HG03520 (cell line): ENCODE measurements around the gene NEDD9.

Experiments used
- ATAC-seq: cut with Tn5 transposase; IDR thresholded peaks from one replicate; pipeline ENCODE4 v1.9.1; 2021; ENCODE audit warnings: mild to moderate bottlenecking, moderate library complexity; ENCODE audit not compliant: unreplicated experiment

The NEDD9 gene

GRCh38 chr6:11204005-11204399, 28.5 kb downstream of the NEDD9 start:
- no peak for ATAC-seq

- no peak for ATAC-seq
These were observed 29.0 kb downstream of the NEDD9 start for GRCh38 chr6:11203306-11204004.

DNA sequence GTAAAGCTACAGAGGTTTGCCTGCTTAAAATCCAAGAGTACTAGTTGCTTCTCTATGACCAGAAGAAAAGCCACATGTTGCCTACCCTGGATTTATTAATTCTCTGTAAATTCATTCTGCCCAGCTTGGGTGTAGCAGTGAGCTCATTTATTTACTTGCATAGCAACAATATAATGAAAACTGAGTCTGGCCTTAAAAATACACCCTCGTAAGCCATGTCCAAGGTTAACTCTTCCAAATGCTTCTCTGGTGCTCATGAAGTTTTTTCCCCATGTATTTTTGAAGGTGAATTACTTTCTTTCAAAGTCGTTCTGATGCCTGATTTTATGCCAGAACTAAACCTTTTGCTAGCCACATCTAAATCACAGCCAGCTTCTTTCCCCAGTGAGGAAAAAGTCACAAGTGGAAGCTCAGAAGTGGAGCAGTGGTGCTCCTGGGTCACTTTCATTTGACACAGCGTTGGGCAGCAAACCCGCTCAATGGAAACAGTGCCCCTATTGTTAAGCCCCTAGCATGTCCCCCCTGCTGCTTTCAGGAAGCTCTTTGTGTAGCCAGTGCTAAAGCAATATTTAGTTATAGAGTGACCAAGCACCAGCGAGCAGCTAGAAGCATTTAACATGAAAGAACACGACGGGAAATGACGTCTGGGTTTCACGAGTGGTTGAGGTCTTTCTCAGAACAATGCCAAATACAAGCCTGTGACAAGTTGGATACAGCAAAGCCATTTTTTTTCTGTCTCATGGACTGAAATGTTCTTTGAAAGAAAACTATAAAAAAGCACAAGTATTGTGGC, 29.8 kb downstream of the NEDD9 start:
- ATAC-seq = no peak

DNA sequence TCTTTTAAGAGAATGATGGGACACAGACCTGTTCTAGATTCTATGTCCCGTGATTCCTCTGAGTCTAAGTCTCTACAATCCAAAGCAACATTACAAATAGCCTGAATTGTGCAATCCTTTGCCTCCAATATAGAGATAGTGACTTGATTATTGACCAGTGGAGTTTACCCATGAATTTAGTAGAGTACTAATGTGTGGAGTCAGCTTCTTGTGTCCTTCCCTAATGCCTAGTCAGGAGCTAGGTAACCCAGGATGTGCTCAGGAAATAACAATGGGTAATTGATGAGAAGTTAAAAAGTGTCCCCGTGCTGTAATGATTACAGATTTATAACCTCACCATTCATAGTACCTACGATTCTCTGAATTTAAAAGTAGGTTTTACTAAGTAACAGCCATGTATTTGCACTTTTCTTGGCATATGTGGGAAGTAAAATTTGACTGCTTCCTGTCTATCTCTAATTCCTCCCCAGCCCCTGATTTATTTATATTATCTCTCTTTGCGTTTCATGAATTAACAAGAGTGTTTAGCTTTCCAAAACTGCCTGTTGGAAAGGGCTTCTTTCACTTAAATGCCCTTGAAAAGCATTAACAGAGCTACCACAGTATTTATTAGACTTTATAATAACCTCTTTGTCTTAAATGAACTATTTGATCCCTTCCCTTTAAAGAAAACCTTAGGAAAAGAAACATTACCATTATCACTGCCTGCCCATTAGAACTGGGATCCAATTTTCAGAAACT, 30.5 kb downstream of the NEDD9 start:
- no peak for ATAC-seq

DNA sequence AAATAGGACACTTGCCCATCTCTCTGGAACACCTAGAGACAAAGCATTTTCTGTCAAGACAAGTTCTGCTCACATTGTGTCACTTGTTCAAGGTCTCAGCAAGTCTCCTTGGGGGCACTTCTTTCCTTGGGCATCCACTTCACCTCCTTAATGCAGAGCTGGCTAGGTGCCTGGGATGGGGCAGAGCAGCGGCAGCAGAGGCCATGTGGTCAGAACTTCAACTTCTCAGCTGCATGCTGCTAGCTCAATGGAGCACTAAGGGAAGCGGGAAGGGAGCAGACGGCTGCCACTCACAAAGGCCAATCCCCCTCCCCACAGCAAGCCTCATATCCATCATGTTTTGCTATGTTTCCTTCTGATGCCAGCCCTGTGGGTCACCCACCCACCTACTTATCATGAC, 31.5 kb downstream of the NEDD9 start:
- no peak for ATAC-seq

DNA sequence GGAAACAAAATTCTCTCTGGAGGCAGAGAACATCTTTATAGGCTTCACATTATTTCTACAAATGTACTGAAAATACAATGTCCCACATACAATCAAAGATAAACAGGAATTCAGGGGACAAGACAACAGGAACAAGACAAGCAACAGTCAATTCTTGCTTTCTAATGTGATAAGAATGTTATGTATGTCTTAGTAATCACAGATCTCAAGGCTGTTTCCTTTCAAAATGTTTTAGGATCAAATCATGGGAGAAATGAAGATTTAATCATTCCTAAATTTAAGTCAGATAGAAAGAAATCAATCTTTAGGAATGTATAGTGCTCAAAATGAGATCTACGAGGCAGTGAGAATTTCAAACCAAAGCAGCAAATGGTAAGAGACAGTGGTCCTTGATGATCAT, 32.1 kb downstream of the NEDD9 start:
- ATAC-seq = no peak

- no peak for ATAC-seq
These were observed 33.5 kb downstream of the NEDD9 start for GRCh38 chr6:11198663-11199603.

DNA sequence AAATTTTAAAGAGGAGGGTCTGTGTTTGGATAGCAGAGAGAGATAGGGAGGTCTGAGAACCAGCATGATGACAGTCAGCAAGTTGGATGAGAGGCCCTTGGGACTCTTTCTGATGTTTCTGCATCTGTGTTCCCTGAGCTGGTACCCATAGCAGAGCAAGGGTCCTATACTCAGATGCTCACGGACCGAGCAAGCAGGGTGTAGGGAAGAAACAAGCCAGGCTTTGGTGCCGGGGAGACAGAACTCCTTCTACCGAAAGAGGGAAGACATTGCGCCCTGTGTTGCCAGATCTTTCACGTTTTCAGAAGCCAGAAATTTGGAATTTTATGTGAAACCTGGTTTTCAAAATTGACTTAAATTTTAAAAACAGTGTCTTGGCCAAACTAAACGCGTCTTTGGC, 34.6 kb downstream of the NEDD9 start:
- no peak for ATAC-seq

DNA sequence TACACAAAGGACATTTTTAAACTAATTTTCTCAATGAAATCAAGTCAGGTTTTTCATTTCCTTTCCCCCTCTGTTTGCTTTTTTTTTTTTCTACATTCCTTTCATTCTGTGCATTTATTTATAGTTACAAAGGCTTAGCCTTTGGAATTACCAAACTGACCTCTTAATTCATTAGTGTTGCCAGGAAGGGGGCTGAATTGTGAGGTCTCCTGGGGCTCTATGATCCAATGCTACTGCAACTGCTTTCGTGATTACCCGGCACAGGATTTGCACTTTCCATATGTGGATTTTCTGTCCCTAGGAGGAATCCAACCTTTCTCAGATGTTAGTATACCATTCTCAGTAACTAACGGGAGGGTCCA, 35.3 kb downstream of the NEDD9 start:
- ATAC-seq = no peak

DNA sequence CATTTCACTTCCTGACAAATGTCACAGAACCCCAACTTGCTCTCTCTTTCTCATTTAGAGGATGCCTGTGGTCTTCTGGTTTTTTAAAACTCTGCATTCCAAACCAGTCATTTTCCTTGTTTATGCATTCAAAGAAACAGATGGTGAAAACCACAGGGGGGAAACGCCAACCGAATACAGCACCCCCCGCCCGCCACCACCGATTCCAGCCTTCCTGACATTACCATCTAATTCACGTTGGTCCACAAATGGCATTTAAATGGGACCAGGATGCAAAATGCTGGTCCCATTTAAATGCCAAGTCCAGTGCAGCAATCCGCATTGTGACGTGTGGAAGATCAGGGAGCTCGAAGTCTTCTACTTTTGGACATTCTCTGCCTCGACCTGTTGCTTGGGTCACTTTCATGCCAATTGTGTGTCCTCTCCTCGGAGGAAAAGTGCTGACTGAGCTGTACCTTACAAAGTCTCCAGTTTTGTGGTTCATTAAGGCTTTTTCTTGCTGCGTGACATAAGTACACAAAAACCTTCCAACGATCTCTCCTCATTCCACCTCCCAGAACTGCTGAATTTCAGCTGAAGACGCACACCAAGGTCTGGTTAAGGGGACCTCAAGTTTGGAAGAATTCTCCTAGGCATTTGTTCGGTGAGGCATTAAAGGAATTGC, 35.8 kb downstream of the NEDD9 start:
- no peak for ATAC-seq

DNA sequence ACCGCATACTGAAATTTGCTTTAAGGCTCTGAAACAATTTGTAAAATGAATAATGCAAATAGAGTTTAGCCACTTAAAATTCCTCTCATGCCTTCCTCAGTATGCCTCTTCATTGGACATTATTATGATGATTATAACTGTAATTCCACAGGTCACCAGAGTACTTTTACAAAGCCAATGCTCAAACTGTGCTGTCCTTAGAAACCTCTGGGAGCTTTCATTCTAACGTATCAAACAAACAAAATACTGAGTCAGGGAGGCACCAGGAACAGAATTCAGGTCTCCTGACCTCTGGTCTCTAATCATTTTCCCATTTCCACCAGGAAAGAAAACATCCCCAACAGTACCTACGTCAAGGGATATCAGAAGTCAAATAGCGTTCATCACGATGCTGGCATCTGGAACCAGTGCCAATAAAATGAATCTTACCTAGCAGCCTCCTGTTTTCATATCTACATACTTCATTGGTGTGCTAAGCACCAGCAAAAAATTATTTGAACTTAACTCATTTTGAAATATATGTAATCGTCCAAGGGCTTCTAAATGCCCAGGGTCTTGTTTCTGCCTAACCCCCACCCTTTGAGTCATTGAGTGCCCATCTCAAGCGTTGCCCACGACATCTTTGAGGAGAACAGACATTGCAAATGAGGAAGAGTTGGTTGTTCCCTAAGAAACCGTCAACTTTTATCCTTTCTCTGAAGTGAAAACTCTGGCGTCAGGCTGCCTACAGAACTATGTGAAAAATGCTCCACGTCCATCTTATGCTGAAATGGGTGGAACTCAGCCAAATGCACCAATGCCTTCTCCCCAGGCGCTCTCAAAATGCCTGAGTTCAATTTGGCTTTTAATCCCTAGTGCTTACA, 37.9 kb downstream of the NEDD9 start:
- ATAC-seq = no peak

GRCh38 chr6:11193434-11193833, 39.0 kb downstream of the NEDD9 start:
- ATAC-seq = no peak

- ATAC-seq = no peak
These were observed 40.3 kb downstream of the NEDD9 start for GRCh38 chr6:11192167-11192566.

DNA sequence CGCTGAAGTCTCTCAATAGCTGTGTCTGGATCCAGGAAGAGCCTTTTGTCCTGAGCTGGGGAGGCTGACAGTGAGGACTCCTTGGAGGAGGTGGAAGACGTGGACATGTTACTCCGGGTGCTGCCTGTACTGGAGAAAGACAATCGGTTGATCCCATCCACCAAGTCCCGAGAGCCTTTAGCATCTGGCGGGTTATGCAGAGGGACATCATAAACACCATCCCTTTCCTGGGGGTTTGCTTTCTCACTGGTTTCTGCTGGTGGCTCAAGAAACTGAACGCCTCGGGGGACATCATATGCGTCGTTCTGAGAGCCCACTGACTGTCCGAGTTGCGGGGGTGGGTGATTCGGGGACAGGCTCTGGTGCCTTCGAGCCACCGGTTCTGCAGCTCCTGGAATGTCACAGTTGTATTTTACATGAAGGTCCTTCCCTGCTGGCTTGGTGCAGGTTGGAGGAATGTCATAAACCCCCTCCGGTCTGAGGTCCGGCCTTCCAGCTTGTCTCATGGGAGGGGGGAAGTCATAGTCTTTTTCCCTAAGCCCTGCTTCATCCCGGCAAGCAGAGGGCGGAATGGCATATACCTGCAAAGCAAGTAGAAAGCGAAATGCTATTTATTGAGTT, 41.7 kb downstream of the NEDD9 start:
- ATAC-seq = no peak

DNA sequence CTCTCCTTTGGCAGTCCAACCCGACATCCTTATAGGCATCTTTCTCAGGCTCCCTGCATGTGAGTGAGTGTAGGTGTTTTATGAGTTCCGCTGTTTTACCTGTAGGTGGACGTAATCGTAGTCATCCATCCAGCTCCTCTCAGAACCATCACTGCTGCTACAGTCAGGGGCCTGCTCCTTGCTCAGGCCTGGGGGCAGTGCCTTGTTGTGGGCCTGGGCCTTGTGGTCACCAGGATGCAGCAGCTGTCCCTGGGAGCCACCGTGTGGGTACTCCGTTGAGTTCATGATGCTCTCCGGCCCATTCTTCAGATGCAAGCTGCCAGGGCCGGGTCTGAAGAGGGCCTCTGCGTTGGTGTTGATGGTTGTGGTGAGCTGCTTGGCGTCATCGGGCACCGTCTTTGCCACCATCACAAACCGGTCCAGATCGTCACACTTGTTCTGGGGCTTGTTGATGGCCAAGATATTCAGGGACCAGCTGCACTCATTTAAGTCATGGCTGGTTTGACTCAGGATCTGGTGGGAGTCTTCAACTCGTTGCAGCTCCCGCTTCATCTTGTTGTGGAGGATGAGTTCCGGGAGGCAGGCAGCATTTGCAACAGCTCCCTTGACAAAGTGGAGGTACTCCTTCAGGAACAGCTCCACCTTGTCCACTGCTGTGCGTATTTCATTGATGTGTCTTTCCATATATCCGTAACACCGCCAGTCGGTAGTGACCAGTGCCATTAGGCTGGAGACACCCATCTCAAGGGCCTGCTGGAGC, 42.4 kb downstream of the NEDD9 start:
- ATAC-seq = no peak

DNA sequence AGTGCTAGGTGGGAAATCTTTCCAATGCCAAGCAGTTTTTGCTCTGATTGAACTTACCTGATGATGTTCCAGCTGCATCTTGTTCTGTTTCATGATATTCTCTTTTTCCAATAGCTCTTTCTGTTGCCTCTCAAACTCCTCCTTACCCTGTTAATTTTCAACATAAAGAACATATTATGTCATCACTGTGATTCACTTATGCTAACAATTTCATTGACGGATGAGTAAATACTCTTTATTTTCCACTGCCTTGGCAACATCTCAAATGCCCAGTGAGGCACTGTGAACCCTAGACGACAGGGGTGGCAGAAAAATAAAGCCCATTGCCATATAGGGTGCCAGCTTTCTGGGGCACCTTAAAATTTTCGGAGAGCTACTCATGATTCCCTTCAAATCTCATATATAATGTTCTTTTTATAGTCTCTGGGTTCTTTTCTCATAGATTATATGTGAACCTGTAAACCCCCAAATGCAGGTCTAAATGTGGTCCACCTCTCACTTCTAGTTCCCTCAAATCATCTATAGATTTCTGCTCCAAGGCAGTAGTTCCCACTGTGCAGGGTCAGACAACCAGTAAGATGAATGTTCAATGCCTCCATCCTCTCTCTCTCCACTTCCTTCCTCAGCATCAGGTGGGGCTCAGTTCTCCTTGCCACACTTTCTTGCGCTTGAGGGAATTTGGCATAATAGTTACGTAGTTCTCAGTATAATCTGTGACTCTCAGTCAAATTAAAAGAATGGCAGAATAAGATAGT, 44.1 kb downstream of the NEDD9 start:
- no peak for ATAC-seq

- ATAC-seq = no peak
These were observed 45.2 kb downstream of the NEDD9 start for GRCh38 chr6:11187301-11187700.
